Heart left ventricle (tissue), 16 donors: ENCODE results near the gene SORBS1. TPM values are rescaled to one million over a fixed set of nuclear protein-coding genes. Genes with fewer than 3 reads are reported as not detected.

ENCODE experiments used
- ATAC-seq, 4 donors: fragments of 200-7000 bp; cut with Tn5 transposase; one replicate each; pipeline ENCODE4 v1.9.1; 2020 to 2022; ENCODE audit warnings: moderate library complexity in 4 of 4, mild to moderate bottlenecking in 3 of 4, moderate number of reproducible peaks in 1 of 4
- DNase-seq, 5 donors: peaks; one replicate each; pipeline ENCODE4 v3.0.0-alpha.2; 2020
- H3K27ac ChIP-seq, 12 donors: fragments of 200-600 bp; sonication (generic) in 4 of 12; one replicate each; pipeline versions ENCODE4 v1.5.0 to v1.8.0; 2016 to 2022; ENCODE audit warnings: mild to moderate bottlenecking in 2 of 12
- H3K27me3 ChIP-seq, 9 donors: fragments of 200-600 bp; sonication (generic) in 2 of 9; one replicate each; pipeline versions ENCODE4 v1.5.1 to v1.8.0; 2016 to 2022; ENCODE audit warnings: mild to moderate bottlenecking in 3 of 9
- H3K36me3 ChIP-seq, 9 donors: fragments of 200-600 bp; sonication (generic) in 2 of 9; one replicate each; pipeline versions ENCODE4 v1.5.0 to v1.8.0; 2018 to 2022; ENCODE audit warnings: mild to moderate bottlenecking in 2 of 9
- H3K4me1 ChIP-seq, 12 donors: fragments of 200-600 bp; sonication (generic) in 4 of 12; one replicate each; pipeline versions ENCODE4 v1.5.0 to v1.8.0; 2016 to 2022; ENCODE audit warnings: mild to moderate bottlenecking in 3 of 12
- H3K4me3 ChIP-seq, 12 donors: fragments of 200-600 bp; sonication (generic) in 4 of 12; one replicate each; pipeline versions ENCODE4 v1.5.0 to v1.8.0; 2017 to 2022; ENCODE audit warnings: mild to moderate bottlenecking in 9 of 12, moderate library complexity in 4 of 12
- H3K9me3 ChIP-seq, 12 donors: fragments of 200-600 bp; sonication (generic) in 4 of 12; one replicate each; pipeline versions ENCODE4 v1.5.0 to v1.8.0; 2016 to 2022; ENCODE audit warnings: mild to moderate bottlenecking in 1 of 12
- POLR2A ChIP-seq, 2 donors: fragments of 450-650 bp; IDR thresholded peaks; one replicate each; pipeline ENCODE4 v1.6.1; 2017; ENCODE audit warnings: antibody characterized with exemption in 2 of 2, mild to moderate bottlenecking in 2 of 2, moderate library complexity in 2 of 2
- WGBS, 4 donors: extraction: QIAGEN DNeasy Blood & Tissue Kit in 2 of 4; methylation state at CpG; one replicate each; pipeline versions ENCODE4 v1.1.5 to v1.1.7; 2013 to 2018; 5-methylcytosine and 5-hydroxymethylcytosine counted together
- intact Hi-C, 10 donors: fragments of 100-400 bp; cut with DNase I; formaldehyde crosslinking; loops; one replicate each; pipeline versions ENCODE4 v1.11.1 to v1.14.2; 2022
- polyA plus RNA-seq, 2 donors: library from polyadenylated mRNA; stranded (reverse); fragments of 200-250 nt; gene quantifications; one replicate each; pipeline ENCODE4 v1.2.3, GENCODE V29; 2013
- total RNA-seq, 9 donors: library from RNA; depleted of rRNA in 2 of 9; stranded (reverse); fragments of >200 nt in 2 of 9; fragmentation: NEBNext Ultra II Directional in 3 of 9; extraction: Animal tissue kit (Norgen Biotek cat#: 25700) in 3 of 9; gene quantifications; one replicate each; pipeline versions ENCODE4 v1.1.0 to v1.2.4, GENCODE V29; 2016 to 2023
- TF ChIP-seq, protein P1 (sequence below), 12 donors: fragments of 200-600 bp; sonication (generic) in 4 of 12; IDR thresholded peaks; one replicate each; pipeline versions ENCODE4 v1.5.0 to v1.8.0; 2018 to 2022; ENCODE audit warnings: antibody characterized with exemption in 12 of 12, mild to moderate bottlenecking in 5 of 12
- donor health status: ischemic (EF 13 %, LVEDD 7.1; RV severe dilation, severe dysfunction).
- donor health status: healthy with polysubstance abuse.
- donor health status: DM: no; HTN: yes; CAD: no.
- donor health status: DM: no; HTN: no; CAD: no.
- donor health status: ischemic (EF 25% LVEDD 6.9; RV normal size, moderate dysfunction).
- donor health status: ischemic (EF 25% LVEDD 5.7; RV mildly dilated, moderate dysfunction).
- donor health status: healthy.
- donor health status: DM: yes; HTN: yes; CAD: no.
- donor health status: ischemic (EF 35%, LVEDD 5.7; RV mildly dilated, moderate dysfunction).
- donor health status: nonischemic (EF 11% LVEDD 7.7; RV severe dilation, severe dysfunction).
- donor health status: DM: yes; HTN: yes; CAD: no.
- donor health status: PGD.
- donor health status: ischemic (EF 29% LVEDD 5.4; RV normal size, mild dysfunction).
- donor health status: nonischemic (EF 23%, LVEDD 6.1; RV moderate dilation, normal function).

The SORBS1 gene
- total and polyA plus RNA-seq, 11 donors, result 355 to 1,440 (median 886) TPM

DNA sequence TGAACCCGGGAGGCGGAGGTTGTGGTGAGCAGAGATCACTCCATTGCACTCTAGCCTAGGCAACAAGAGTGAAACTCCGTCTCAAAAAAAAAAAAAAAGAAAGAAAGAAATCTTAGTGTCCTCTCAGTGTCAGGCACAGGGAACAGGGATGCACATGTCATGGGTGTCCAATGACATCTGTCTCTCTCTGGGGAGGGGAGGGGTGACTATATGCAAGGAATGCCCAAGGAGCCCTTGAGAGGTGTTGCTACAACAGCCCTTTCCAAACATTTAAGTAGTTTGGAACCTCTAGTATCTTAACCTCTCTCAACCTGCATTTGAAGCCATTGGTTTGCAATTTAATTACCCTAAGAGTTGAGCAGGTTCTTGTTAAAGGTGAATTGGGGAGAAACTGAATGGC is 299.2 kb downstream of the SORBS1 start:
- Histone ChIP-seq H3K36me3 (peaks cover 0 to 89% (median 43%) of the 10 kb centered on the region in 9 donors), H3K27ac (peak overlapping the region in 3 of 12 donors; percentile 1 to 75 (median 64)), H3K9me3 (no peaks in the 10 kb centered on the region), H3K27me3 (no peaks in the 10 kb centered on the region), H3K4me3 (no peak overlapping the region), H3K4me1 (peaks cover 14 to 63% (median 39%) of the 10 kb centered on the region in 12 donors)
- WGBS, 4 donors, result 80 to 92% (median 89%) methylated on average over 3 of the region's 3 CpGs
- DNase-seq (no peak), ATAC-seq (peak in 1 of 4 donors; percentile 19)
- no peak for TF ChIP-seq POLR2A (IDR thresholded peaks at IDR 0.05)
- TF ChIP-seq, protein P1, sequence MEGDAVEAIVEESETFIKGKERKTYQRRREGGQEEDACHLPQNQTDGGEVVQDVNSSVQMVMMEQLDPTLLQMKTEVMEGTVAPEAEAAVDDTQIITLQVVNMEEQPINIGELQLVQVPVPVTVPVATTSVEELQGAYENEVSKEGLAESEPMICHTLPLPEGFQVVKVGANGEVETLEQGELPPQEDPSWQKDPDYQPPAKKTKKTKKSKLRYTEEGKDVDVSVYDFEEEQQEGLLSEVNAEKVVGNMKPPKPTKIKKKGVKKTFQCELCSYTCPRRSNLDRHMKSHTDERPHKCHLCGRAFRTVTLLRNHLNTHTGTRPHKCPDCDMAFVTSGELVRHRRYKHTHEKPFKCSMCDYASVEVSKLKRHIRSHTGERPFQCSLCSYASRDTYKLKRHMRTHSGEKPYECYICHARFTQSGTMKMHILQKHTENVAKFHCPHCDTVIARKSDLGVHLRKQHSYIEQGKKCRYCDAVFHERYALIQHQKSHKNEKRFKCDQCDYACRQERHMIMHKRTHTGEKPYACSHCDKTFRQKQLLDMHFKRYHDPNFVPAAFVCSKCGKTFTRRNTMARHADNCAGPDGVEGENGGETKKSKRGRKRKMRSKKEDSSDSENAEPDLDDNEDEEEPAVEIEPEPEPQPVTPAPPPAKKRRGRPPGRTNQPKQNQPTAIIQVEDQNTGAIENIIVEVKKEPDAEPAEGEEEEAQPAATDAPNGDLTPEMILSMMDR (IDR thresholded peaks at IDR 0.05), result no peak
- intact Hi-C loops, result loop anchor here in 1 of 10 donors (10.0 kb wide), 1 partner anchor 73 kb away; no protein-coding TSS in a partner anchor

Other genes with a start within 250 kb of the SORBS1 start
- gene ALDH18A1, start 95.3 kb upstream of the SORBS1 start, total RNA-seq, result 10 to 100 TPM in 7 of 9 donors, 1 to 10 TPM in 2; 8.4 to 25.9 (median 14.8) TPM
- gene ALDH18A1, start 95.3 kb upstream of the SORBS1 start, polyA plus RNA-seq, result 10 to 100 TPM in 1 of 2 donors, 1 to 10 TPM in 1; 4.2 to 11.2 TPM
- 10 to 100 TPM in 7 of 9 donors, 1 to 10 TPM in 2; 9.0 to 20.6 (median 12.3) TPM for gene TCTN3, start 132.6 kb upstream of the SORBS1 start, total RNA-seq
- gene TCTN3, start 132.6 kb upstream of the SORBS1 start, polyA plus RNA-seq, result 10 to 100 TPM in 1 of 2 donors, 1 to 10 TPM in 1; 4.5 to 22.7 TPM
- 10 to 100 TPM in 3 of 9 donors, 1 to 10 TPM in 6; 4.8 to 23.2 (median 8.1) TPM for gene ENTPD1, start 194.8 kb upstream of the SORBS1 start, total RNA-seq
- 1 to 10 TPM; 3.3 to 4.1 TPM for gene ENTPD1, start 194.8 kb upstream of the SORBS1 start, polyA plus RNA-seq